ENCODE data around the gene TTC23. TPM values are rescaled to one million over a fixed set of nuclear protein-coding genes. Genes with fewer than 3 reads are reported as not detected.
A peak's percentile ranks its signal among the peaks of the same experiment; 100 is the strongest.

Gene TTC23
- total RNA-seq, 4 donors from 2014 or later: 12.1 to 27.7 (median 21.5) TPM

DNA sequence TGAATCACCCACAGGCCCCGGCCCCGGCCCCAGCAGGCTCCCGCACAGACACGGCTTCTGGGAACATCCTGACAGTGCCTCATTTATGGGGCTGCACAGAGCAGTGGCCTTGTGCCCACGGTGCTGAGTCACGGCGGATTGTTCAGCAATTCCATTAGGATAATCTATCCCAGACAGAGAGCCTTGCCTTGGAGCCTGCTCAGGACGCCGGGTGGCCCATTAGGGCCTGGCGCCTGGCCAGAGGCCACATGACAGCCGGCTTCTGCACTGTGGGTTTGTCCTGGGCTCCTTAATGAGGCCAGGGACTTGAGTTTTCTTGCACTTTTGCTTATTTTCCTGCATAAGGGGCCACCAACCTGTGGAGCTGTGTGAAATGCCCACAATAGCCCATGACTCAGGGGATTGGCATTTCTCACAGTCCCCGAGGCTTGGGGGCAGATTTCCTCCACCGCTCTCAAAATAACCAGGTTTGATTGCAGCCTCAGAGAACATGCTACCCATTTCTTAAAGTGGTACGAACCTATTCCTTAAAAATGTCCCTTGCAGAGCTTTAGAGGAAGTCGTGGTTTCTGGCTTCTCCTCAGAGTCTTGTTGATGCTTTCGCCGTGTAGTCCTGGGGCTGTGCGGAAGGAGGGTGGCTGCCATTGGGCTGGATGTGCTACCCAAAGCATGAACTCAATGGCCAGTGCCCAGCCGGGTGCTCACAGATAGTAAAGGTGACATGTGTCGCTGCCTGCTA is 125.5 kb downstream of the TTC23 start:
- intact Hi-C loops (cut with DNase I): no loop called here
- H3K4me3 ChIP-seq: peak overlapping the region in 3 of 4 donors; percentile 21 to 53 (median 29)
- no peak for TF ChIP-seq POLR2A (IDR thresholded peaks at IDR 0.05)
- TF ChIP-seq, protein P1, sequence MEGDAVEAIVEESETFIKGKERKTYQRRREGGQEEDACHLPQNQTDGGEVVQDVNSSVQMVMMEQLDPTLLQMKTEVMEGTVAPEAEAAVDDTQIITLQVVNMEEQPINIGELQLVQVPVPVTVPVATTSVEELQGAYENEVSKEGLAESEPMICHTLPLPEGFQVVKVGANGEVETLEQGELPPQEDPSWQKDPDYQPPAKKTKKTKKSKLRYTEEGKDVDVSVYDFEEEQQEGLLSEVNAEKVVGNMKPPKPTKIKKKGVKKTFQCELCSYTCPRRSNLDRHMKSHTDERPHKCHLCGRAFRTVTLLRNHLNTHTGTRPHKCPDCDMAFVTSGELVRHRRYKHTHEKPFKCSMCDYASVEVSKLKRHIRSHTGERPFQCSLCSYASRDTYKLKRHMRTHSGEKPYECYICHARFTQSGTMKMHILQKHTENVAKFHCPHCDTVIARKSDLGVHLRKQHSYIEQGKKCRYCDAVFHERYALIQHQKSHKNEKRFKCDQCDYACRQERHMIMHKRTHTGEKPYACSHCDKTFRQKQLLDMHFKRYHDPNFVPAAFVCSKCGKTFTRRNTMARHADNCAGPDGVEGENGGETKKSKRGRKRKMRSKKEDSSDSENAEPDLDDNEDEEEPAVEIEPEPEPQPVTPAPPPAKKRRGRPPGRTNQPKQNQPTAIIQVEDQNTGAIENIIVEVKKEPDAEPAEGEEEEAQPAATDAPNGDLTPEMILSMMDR (IDR thresholded peaks at IDR 0.05): no peak

DNA sequence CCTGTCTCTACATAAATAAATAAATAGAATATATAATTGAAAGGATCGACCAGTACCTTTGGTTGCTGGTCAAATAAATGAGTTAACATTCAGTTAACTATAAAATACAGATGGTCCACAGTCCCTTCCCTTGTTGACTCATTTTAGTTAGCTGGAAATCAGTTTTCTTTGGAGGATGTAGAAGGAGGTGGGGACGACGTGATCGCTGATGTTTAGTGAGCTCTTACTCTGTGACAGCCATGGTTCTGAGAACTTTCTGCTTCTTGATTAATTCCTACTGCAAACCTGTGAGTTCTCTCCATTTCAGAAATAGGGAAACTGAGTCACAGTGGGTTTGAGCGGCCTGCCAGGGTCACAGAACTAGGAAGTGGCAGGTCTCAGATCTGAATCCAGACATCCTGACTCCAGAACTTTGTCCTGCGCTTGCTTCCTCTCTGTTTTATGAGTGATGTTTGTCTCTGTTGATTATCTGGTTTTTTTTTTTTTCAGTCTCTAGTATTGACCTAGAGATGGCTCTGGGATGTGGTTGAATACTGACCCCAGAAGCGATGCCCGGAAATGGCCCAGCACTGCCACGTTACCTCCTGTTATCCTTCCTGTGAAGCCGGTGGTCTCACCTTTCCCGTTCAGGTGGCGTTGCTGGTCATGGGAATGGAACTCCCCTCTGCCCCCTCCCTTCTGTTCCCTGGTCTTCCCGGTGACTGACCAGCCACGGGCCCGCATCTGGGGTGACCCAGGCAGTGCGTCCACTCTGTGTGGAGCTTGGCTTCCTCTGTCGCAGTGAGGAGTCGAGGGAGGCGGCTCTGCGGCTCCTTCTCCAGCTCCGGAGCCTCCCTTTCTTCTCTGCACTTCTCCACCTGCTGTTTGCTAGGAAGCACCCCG is 126.3 kb downstream of the TTC23 start:
- Histone ChIP-seq H3K27ac (peak overlapping the region; percentile 67 to 86 (median 84)), H3K4me3 (peak overlapping the region in 3 of 4 donors; percentile 21 to 53 (median 29)), H3K4me1 (peaks cover 14 to 65% (median 18%) of the 10 kb centered on the region in 3 donors), H3K9me3 (no peaks in the 10 kb centered on the region), H3K36me3 (no peaks in the 10 kb centered on the region), H3K27me3 (no peaks in the 10 kb centered on the region)
- no peak for DNase-seq
- 40 to 71% methylated on average over 10 to 21 of the region's 22 CpGs for WGBS, 2 donors
- intact Hi-C loops (cut with DNase I): no loop called here
- peak in 1 of 4 donors; percentile 9 for TF ChIP-seq POLR2A (IDR thresholded peaks at IDR 0.05)
- TF ChIP-seq, protein P1 (IDR thresholded peaks at IDR 0.05): no peak

More for the DNA sequence above, 125.5 kb downstream of the TTC23 start:
- no peak for DNase-seq
- Histone ChIP-seq H3K27ac (peak overlapping the region; percentile 67 to 86 (median 84)), H3K4me1 (peaks cover 14 to 62% (median 18%) of the 10 kb centered on the region in 3 donors), H3K36me3 (no peaks in the 10 kb centered on the region), H3K27me3 (no peaks in the 10 kb centered on the region), H3K9me3 (no peaks in the 10 kb centered on the region)
- 7 to 11% methylated on average over 3 to 12 of the region's 20 CpGs for WGBS, 2 donors

DNA sequence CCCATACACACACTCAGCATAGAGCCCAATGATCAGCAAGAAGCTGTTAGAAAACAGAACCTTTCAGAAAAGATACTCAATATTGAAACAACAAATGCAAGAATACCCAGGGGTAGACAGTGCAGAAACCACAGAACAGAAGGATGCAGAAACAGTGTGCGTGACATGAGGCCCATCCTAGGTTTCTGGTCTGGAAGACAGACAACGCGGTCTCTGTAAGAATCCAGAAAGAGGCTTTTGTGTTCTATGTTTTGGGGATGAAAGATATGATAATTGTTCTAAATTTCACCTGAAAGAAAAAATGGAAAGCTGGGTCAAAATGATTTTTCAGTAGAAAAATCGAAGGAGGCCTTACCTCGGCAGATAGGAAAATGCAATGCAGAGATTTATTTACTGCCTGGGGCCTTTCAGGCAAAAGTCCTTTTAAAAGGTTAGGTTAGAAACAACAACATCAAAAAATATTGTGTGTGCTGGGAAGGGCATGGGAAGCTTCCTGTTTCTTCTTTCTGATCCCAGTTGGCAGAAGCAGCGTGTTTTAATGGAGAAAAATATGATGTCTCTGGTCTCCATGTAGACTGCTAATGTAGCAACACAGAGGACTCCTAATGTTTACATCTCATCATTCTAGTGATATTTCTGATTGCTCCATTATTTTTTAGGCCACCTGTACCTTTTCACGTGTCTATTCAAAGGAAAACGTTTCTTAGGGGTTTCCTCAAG is 127.5 kb downstream of the TTC23 start:
- Histone ChIP-seq H3K4me3 (no peak overlapping the region), H3K4me1 (peaks cover 14 to 65% (median 18%) of the 10 kb centered on the region in 3 donors), H3K36me3 (no peaks in the 10 kb centered on the region), H3K27me3 (no peaks in the 10 kb centered on the region), H3K9me3 (no peaks in the 10 kb centered on the region), H3K27ac (peak overlapping the region in 2 of 4 donors; percentile 83 to 86)
- no peak for DNase-seq
- intact Hi-C loops (cut with DNase I): no loop called here
- WGBS, 2 donors: 77 to 84% methylated on average over 8 of the region's 8 CpGs
- TF ChIP-seq POLR2A (IDR thresholded peaks at IDR 0.05): no peak
- TF ChIP-seq, protein P1 (IDR thresholded peaks at IDR 0.05): no peak

DNA sequence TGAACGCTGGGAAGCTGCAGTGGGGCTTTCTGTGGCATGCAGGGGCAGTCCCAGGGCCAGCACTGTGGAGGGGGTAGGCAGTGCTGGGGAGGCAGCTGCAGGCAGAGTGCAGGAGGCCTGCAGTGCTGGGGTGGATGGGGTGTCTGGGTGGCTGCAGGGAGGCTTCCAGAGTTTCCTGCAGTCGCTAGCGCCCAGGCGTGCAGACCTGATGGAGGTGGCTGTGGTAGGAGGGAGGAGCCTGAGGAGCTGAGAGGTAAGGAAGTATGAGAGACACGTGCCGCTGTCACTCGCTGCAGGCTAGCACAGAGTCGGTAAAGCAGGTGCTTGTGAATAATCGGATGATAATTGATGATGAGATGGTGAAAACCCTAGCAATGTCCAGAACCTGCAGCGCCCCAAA is 128.2 kb downstream of the TTC23 start:
- Histone ChIP-seq H3K27me3 (no peaks in the 10 kb centered on the region), H3K9me3 (no peaks in the 10 kb centered on the region), H3K36me3 (no peaks in the 10 kb centered on the region), H3K4me3 (no peak overlapping the region), H3K4me1 (peaks cover 14 to 63% (median 18%) of the 10 kb centered on the region in 3 donors), H3K27ac (peak overlapping the region in 3 of 4 donors; percentile 56 to 86 (median 83))
- intact Hi-C loops (cut with DNase I): no loop called here
- WGBS, 2 donors: 70 to 79% methylated on average over 8 to 10 of the region's 10 CpGs
- no peak for DNase-seq
- TF ChIP-seq POLR2A (IDR thresholded peaks at IDR 0.05): no peak
- TF ChIP-seq, protein P1 (IDR thresholded peaks at IDR 0.05): no peak

Measured in esophagus squamous epithelium (tissue), 5 donors.